Activated CD8-positive, alpha-beta memory T cell treated with anti-CD3 and anti-CD28 coated beads for 24 hours (primary cell): ENCODE results near the gene USP9Y.

Experiments used
- DNase-seq: peaks from one replicate; pipeline ENCODE4 v3.0.0-alpha.2; 2020

The USP9Y gene

GRCh38 chrY:12765976-12766375, 64.9 kb downstream of the USP9Y start:
- DNase-seq = no peak

GRCh38 chrY:12784521-12784920, 83.5 kb downstream of the USP9Y start:
- no peak for DNase-seq

- DNase-seq = no peak
These were observed 93.0 kb downstream of the USP9Y start for GRCh38 chrY:12793999-12794398.

GRCh38 chrY:12808046-12808445, 107.0 kb downstream of the USP9Y start:
- no peak for DNase-seq

- no peak for DNase-seq
These were observed 108.0 kb downstream of the USP9Y start for GRCh38 chrY:12809034-12809433.

GRCh38 chrY:12823408-12823807, 122.4 kb downstream of the USP9Y start:
- no peak for DNase-seq

GRCh38 chrY:12826791-12827190, 125.8 kb downstream of the USP9Y start:
- DNase-seq = no peak

- no peak for DNase-seq
These were observed 132.3 kb downstream of the USP9Y start for GRCh38 chrY:12833284-12833683.

- no peak for DNase-seq
These were observed 136.5 kb downstream of the USP9Y start for GRCh38 chrY:12837550-12837949.

GRCh38 chrY:12841368-12841767, 140.3 kb downstream of the USP9Y start:
- DNase-seq = no peak

- DNase-seq = no peak
These were observed 145.8 kb downstream of the USP9Y start for GRCh38 chrY:12846793-12847192.

GRCh38 chrY:12855791-12856275, 154.8 kb downstream of the USP9Y start:
- no peak for DNase-seq

GRCh38 chrY:12867960-12868359, 166.9 kb downstream of the USP9Y start:
- no peak for DNase-seq

- DNase-seq = no peak
These were observed 195.9 kb downstream of the USP9Y start for GRCh38 chrY:12896973-12897372.

- DNase-seq = no peak
These were observed 197.6 kb downstream of the USP9Y start for GRCh38 chrY:12898604-12899003.

- DNase-seq = no peak
These were observed 203.8 kb downstream of the USP9Y start, which contains the start of gene DDX3Y for GRCh38 chrY:12904618-12905516. Gene DDX3Y (plus strand): TSS chrY:12904868. CDS start chrY:12904937, 69 bp downstream.

GRCh38 chrY:12905517-12905872, 204.5 kb downstream of the USP9Y start:
- no peak for DNase-seq

GRCh38 chrY:12905895-12906294, 204.9 kb downstream of the USP9Y start:
- no peak for DNase-seq
